MCF 10A (cell line): ENCODE results near the gene MCM9. TPM values are rescaled to one million over a fixed set of nuclear protein-coding genes. Genes with fewer than 3 reads are reported as not detected.
A peak's percentile ranks its signal among the peaks of the same experiment; 100 is the strongest.
"Not testable (repeated sequence)": the region's sequence is repeated elsewhere in the genome, so short reads cannot be mapped to it uniquely, and the experiment has no call there.

Experiments used
- BruUV-seq: library from RNA; stranded (reverse); fragments of 400-500 nt; replicated peaks from 2 replicates; lab custom pipeline; 2021; lab: Mats Ljungman, UMichigan
- CTCF ChIA-PET: fragments of 300-600 bp; sonication (Branson Sonifier 250); formaldehyde crosslinking; extraction: SDS; loops from one replicate; lab custom pipeline; 2021; ENCODE audit warnings: antibody characterized with exemption, inconsistent platforms; lab: Yijun Ruan, JAX
- POLR2A ChIA-PET: fragments of 300-600, 350-650 bp; sonication (Branson Sonifier 250); formaldehyde crosslinking; extraction: SDS; loops from one replicate; lab custom pipeline; 2020; ENCODE audit warnings: antibody characterized with exemption, inconsistent platforms; lab: Yijun Ruan, JAX
- DNase-seq: peaks from one replicate; pipeline ENCODE4 v3.0.0-alpha.2; 2018; ENCODE audit not compliant: unreplicated experiment
- H3K27ac Mint-ChIP-seq: one replicate; pipeline ENCODE4 v1.8.0; 2022; ENCODE audit warnings: mild to moderate bottlenecking, low read depth, mixed read lengths; ENCODE audit not compliant: unreplicated experiment
- H3K27me3 Mint-ChIP-seq: one replicate; pipeline ENCODE4 v1.8.0; 2022; ENCODE audit warnings: mixed read lengths; ENCODE audit not compliant: insufficient read depth, unreplicated experiment
- H3K36me3 Mint-ChIP-seq: one replicate; pipeline ENCODE4 v1.8.0; 2022; ENCODE audit warnings: mild to moderate bottlenecking, moderate library complexity, mixed read lengths; ENCODE audit not compliant: insufficient read depth, unreplicated experiment
- H3K4me1 Mint-ChIP-seq: one replicate; pipeline ENCODE4 v1.8.0; 2022; ENCODE audit warnings: mixed read lengths; ENCODE audit not compliant: insufficient read depth, unreplicated experiment
- H3K4me3 Mint-ChIP-seq: one replicate; pipeline ENCODE4 v1.8.0; 2022; ENCODE audit warnings: mild to moderate bottlenecking, moderate library complexity, mixed read lengths; ENCODE audit not compliant: unreplicated experiment
- H3K9me3 Mint-ChIP-seq: one replicate; pipeline ENCODE4 v1.8.0; 2022; ENCODE audit warnings: mixed read lengths; ENCODE audit not compliant: unreplicated experiment
- CTCF ChIP-seq: fragments of 200-600 bp; IDR thresholded peaks from one replicate; pipeline ENCODE4 v1.8.0; 2022; ENCODE audit warnings: antibody characterized with exemption, mild to moderate bottlenecking; ENCODE audit not compliant: unreplicated experiment
- intact Hi-C: fragments of 100-400 bp; cut with micrococcal nuclease; formaldehyde crosslinking; loops from 2 replicates; pipeline ENCODE4 v1.14.1; 2022
- total RNA-seq: library from RNA; stranded (reverse); gene quantifications from 2 replicates; pipeline ENCODE4 v1.2.3, GENCODE V29; 2022

Gene MCM9
- total RNA-seq, 1 experiment from 2014 or later: 13.0 TPM

DNA sequence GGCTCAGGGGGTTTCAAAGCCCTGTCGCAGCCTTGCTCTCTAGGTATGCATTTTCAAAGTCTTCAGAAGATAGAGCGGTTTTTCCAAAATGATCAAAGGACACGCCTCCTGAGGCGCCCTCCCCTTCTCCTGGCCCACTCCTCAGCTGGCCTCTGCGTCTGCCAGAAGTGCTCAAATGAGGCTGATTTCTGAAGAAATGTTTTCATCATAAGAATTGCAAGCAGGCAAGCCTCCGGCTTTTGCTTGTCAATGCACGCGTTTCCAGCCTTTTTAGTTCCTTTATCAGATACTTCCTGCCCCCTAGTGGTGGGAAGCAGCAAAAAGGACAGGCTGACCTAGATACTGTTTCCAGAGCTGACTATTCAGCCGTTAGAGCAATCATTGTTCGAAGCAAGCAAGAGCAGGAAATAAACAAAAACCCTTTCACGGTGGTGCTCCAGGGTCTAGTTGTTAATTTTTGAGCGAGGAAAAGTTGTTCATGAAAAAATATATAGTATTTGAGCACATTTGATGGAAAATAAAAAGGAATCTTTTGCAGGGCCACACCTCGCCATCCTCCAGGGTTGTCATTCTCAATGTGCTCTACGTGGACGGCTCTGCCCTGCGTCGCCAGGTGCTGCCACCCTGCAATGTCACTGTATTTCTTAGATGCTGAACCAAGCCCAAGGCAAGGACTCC lies 134.4 kb downstream of the MCM9 start:
- no peak overlapping the region for H3K27ac Mint-ChIP-seq
- peak; percentile 86 for DNase-seq
- peak; percentile 81 for TF ChIP-seq CTCF
- H3K9me3 Mint-ChIP-seq: no peaks in the 10 kb centered on the region
- no peak overlapping the region for H3K4me3 Mint-ChIP-seq
- POLR2A ChIA-PET: no interaction called here
- CTCF ChIA-PET: interaction anchor here (0.6 to 2.7 kb wide), 38 partner anchors 8 to 1296 kb away, joined by 3 to 30 read pairs (median 3); no protein-coding TSS in a partner anchor
- no TSS peak for BruUV-seq
- no peaks in the 10 kb centered on the region for H3K36me3 Mint-ChIP-seq
- H3K27me3 Mint-ChIP-seq: no peaks in the 10 kb centered on the region
- H3K4me1 Mint-ChIP-seq: peaks cover 7% of the 10 kb centered on the region
- intact Hi-C loops: loop anchor here (1.0 kb wide), 3 partner anchors 220 to 516 kb away; no protein-coding TSS in a partner anchor

DNA sequence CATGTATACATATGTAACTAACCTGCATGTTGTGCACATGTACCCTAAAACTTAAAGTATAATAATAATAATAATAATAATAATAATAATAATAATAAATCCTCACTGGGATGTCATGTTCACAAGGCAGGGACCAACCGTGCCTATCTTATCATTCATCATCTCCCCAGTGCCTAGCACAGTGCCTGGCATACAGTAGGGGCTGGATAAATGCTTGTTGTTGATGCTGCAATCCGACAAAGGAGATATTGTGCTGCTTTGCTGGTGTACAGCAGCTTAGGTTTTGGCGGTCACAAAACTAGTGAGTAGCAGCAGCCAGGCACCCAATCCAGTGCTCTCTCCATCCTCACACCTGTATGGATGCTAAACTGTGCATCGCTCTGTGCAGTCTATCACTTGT lies 135.1 kb downstream of the MCM9 start:
- Mint-ChIP-seq H3K9me3 (no peaks in the 10 kb centered on the region), H3K4me3 (no peak overlapping the region), H3K36me3 (no peaks in the 10 kb centered on the region), H3K27ac (no peak overlapping the region), H3K27me3 (no peaks in the 10 kb centered on the region), H3K4me1 (peaks cover 7% of the 10 kb centered on the region)
- intact Hi-C loops: loop anchor here (1.0 kb wide), 3 partner anchors 220 to 516 kb away; no protein-coding TSS in a partner anchor
- CTCF ChIA-PET: interaction anchor here (0.7 to 2.7 kb wide), 20 partner anchors 9 to 1970 kb away, joined by 3 to 30 read pairs (median 5); no protein-coding TSS in a partner anchor
- no peak for TF ChIP-seq CTCF
- DNase-seq: no peak
- POLR2A ChIA-PET: no interaction called here
- no TSS peak for BruUV-seq

- H3K36me3 Mint-ChIP-seq, H3K9me3 Mint-ChIP-seq: not testable (repeated sequence)
Observed at GRCh38 chr6:118796548-118796947, 138.4 kb downstream of the MCM9 start.

GRCh38 chr6:118791499-118791898 lies 143.5 kb downstream of the MCM9 start:
- H3K27ac Mint-ChIP-seq: no peak overlapping the region
- POLR2A ChIA-PET: no interaction called here
- intact Hi-C loops: no loop called here

More at GRCh38 chr6:118796548-118796947, 138.4 kb downstream of the MCM9 start:
- H3K27me3 Mint-ChIP-seq, H3K27ac Mint-ChIP-seq, BruUV-seq, DNase-seq, H3K4me1 Mint-ChIP-seq, POLR2A ChIA-PET, H3K4me3 Mint-ChIP-seq, intact Hi-C loops: not testable (repeated sequence)
- CTCF ChIA-PET: interaction anchor here (1.0 kb wide), 2 partner anchors 12 to 216 kb away, joined by 3 to 4 read pairs; no protein-coding TSS in a partner anchor

More at GRCh38 chr6:118791499-118791898, 143.5 kb downstream of the MCM9 start:
- BruUV-seq: no TSS peak
- H3K4me3 Mint-ChIP-seq: no peak overlapping the region
- no peaks in the 10 kb centered on the region for H3K27me3 Mint-ChIP-seq
- no peak for DNase-seq
- TF ChIP-seq CTCF: no peak
- no peaks in the 10 kb centered on the region for H3K4me1 Mint-ChIP-seq
- H3K9me3 Mint-ChIP-seq: no peaks in the 10 kb centered on the region
- no peaks in the 10 kb centered on the region for H3K36me3 Mint-ChIP-seq
- CTCF ChIA-PET: interaction anchor here (1.0 to 3.9 kb wide), 3 partner anchors 9 to 15 kb away, joined by 4 to 30 read pairs (median 5); no protein-coding TSS in a partner anchor
